Measurements from ENCODE around the gene SYNM.

The SYNM gene

DNA sequence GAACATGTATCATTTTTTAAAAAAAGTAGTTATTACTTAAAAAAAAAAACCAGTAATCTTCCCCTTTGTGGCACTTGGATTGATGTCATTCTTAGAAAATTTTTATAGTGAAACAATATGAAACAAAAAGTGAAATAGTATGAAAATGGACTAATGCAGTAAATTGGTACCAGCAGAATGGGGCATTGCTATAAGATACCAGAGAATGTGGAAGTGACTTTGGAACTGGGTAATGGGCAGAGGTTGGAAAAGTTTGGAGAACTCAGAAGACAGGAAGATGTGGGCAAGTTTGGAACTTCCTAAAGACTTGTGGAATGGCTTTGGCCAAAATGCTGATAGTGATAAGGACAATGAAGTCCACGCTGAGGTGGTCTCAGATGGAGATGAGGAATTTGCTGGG is 77.9 kb downstream of the SYNM start:
- DNase-seq (ENCODE audit: low read depth, low spot score): no peak
- in situ Hi-C loops (cut with HindIII; ENCODE audit: low sequenced_read_pairs): no loop called here
- TF ChIP-seq, protein P1, sequence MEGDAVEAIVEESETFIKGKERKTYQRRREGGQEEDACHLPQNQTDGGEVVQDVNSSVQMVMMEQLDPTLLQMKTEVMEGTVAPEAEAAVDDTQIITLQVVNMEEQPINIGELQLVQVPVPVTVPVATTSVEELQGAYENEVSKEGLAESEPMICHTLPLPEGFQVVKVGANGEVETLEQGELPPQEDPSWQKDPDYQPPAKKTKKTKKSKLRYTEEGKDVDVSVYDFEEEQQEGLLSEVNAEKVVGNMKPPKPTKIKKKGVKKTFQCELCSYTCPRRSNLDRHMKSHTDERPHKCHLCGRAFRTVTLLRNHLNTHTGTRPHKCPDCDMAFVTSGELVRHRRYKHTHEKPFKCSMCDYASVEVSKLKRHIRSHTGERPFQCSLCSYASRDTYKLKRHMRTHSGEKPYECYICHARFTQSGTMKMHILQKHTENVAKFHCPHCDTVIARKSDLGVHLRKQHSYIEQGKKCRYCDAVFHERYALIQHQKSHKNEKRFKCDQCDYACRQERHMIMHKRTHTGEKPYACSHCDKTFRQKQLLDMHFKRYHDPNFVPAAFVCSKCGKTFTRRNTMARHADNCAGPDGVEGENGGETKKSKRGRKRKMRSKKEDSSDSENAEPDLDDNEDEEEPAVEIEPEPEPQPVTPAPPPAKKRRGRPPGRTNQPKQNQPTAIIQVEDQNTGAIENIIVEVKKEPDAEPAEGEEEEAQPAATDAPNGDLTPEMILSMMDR (IDR thresholded peaks at IDR 0.05; ENCODE audit: low read depth, low read length): no peak
- no peak overlapping the region for H3K4me3 ChIP-seq (ENCODE audit: low read depth, low read length)

Data from astrocyte of the spinal cord (primary cell).